Sigmoid colon (tissue), 7 donors: ENCODE data around the gene IL18. TPM values are rescaled to one million over a fixed set of nuclear protein-coding genes. Genes with fewer than 3 reads are reported as not detected.
"Not testable (repeated sequence)": the region's sequence is repeated elsewhere in the genome, so short reads cannot be mapped to it uniquely, and the experiment has no call there.

ENCODE experiments used
- DNase-seq: peaks from one replicate; pipeline ENCODE4 v3.0.0-alpha.2; 2019
- H3K27ac ChIP-seq, 4 donors: fragments of 200-600 bp; sonication (generic); one replicate each; pipeline ENCODE4 v1.5.1; 2016 to 2019; ENCODE audit warnings: mild to moderate bottlenecking in 1 of 4
- H3K27me3 ChIP-seq, 3 donors: fragments of 200-600 bp; sonication (generic); one replicate each; pipeline ENCODE4 v1.5.1; 2019; ENCODE audit warnings: mild to moderate bottlenecking in 1 of 3
- H3K36me3 ChIP-seq, 4 donors: fragments of 200-600 bp; sonication (generic); one replicate each; pipeline ENCODE4 v1.5.1; 2016 to 2019
- H3K4me1 ChIP-seq, 4 donors: fragments of 200-600 bp; sonication (generic); one replicate each; pipeline ENCODE4 v1.5.1; 2017 to 2019
- H3K4me3 ChIP-seq, 4 donors: fragments of 200-600 bp; sonication (generic); one replicate each; pipeline ENCODE4 v1.5.1; 2017 to 2019; ENCODE audit warnings: mild to moderate bottlenecking in 2 of 4, moderate library complexity in 1 of 4
- H3K9me3 ChIP-seq, 4 donors: fragments of 200-600 bp in 3 of 4; sonication (generic) in 3 of 4; one replicate each; pipeline versions ENCODE4 v1.5.1 to v1.6.1; 2013 to 2019
- EP300 ChIP-seq, 4 donors: sonication (generic); formaldehyde crosslinking; IDR thresholded peaks; one replicate each; pipeline ENCODE4 v1.6.1; 2017; ENCODE audit warnings: antibody characterized with exemption in 4 of 4
- POLR2A ChIP-seq, 2 donors: fragments of 450-650 bp; IDR thresholded peaks; one replicate each; pipeline ENCODE4 v1.6.1; 2016; ENCODE audit warnings: antibody characterized with exemption in 2 of 2, mild to moderate bottlenecking in 2 of 2, moderate library complexity in 2 of 2
- POLR2AphosphoS5 ChIP-seq, 4 donors: sonication (generic); formaldehyde crosslinking; IDR thresholded peaks; one replicate each; pipeline ENCODE4 v1.6.1; 2017; ENCODE audit warnings: antibody characterized with exemption in 4 of 4
- WGBS, 2 donors: extraction: QIAGEN DNeasy Blood & Tissue Kit; methylation state at CpG; one replicate each; pipeline ENCODE4 v1.1.7; 2013; 5-methylcytosine and 5-hydroxymethylcytosine counted together
- intact Hi-C: fragments of 100-400 bp; cut with DNase I; formaldehyde crosslinking; loops from one replicate; pipeline ENCODE4 v1.15.1; 2023
- polyA plus RNA-seq, 3 donors: library from polyadenylated mRNA; stranded (reverse); fragments of 200-250 nt; gene quantifications; one replicate each; pipeline ENCODE4 v1.2.3, GENCODE V29; 2013
- small RNA-seq, 3 donors: library from RNA; depleted of rRNA; stranded (forward); fragments of <200 nt; gene quantifications; one replicate each; pipeline ENCODE3, GENCODE V24; 2016
- total RNA-seq, 4 donors: library from RNA; depleted of rRNA; stranded (reverse); fragments of >200 nt; gene quantifications; one replicate each; pipeline ENCODE4 v1.1.0, GENCODE V29; 2016
- TF ChIP-seq, protein P1 (sequence below), 4 experiments: fragments of 450-650 bp in 3 of 4; fragments of 200-600 bp in 1 of 4; IDR thresholded peaks; one replicate each; pipeline ENCODE4 v1.5.1; 2016 to 2019; ENCODE audit warnings: antibody characterized with exemption in 4 of 4, mild to moderate bottlenecking in 3 of 4, moderate library complexity in 2 of 4
- donor health status: healthy with polysubstance abuse.
- donor health status: Bipolar disorder and iron deficiency.
- donor health status: healthy.

The IL18 gene
- total and polyA plus RNA-seq, 7 donors = 5.8 to 211 (median 18.6) TPM

DNA sequence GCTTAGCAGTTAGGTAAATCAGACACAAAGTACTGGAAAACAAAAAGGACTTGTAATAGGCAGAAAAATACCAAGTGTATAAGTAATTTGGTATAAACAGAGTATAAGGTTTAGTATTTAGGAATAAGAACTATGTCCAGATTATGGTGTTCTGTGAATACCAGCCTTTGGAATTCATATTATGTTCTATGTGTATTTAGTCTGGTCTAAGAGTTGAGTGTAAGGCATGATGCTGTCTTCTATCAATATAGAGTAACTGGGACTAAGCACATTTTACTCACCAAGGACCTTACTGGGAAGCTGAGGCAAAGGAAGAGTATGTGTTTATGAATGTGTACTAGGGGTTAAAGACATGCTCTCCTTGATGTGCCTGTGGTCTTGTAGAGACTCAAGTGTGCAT is 67.7 kb downstream of the IL18 start:
- no peak for DNase-seq
- H3K27me3 ChIP-seq = no peaks in the 10 kb centered on the region
- H3K36me3 ChIP-seq = peaks cover 11 to 70% (median 27%) of the 10 kb centered on the region in 4 donors
- no peak overlapping the region for H3K27ac ChIP-seq
- intact Hi-C loops = no loop called here
- H3K4me3 ChIP-seq = no peak overlapping the region
- TF ChIP-seq EP300 (IDR thresholded peaks at IDR 0.05) (no peak), POLR2A (IDR thresholded peaks at IDR 0.05) (no peak), POLR2AphosphoS5 (IDR thresholded peaks at IDR 0.05) (no peak)
- TF ChIP-seq, protein P1, sequence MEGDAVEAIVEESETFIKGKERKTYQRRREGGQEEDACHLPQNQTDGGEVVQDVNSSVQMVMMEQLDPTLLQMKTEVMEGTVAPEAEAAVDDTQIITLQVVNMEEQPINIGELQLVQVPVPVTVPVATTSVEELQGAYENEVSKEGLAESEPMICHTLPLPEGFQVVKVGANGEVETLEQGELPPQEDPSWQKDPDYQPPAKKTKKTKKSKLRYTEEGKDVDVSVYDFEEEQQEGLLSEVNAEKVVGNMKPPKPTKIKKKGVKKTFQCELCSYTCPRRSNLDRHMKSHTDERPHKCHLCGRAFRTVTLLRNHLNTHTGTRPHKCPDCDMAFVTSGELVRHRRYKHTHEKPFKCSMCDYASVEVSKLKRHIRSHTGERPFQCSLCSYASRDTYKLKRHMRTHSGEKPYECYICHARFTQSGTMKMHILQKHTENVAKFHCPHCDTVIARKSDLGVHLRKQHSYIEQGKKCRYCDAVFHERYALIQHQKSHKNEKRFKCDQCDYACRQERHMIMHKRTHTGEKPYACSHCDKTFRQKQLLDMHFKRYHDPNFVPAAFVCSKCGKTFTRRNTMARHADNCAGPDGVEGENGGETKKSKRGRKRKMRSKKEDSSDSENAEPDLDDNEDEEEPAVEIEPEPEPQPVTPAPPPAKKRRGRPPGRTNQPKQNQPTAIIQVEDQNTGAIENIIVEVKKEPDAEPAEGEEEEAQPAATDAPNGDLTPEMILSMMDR (IDR thresholded peaks at IDR 0.05) = no peak
- no peaks in the 10 kb centered on the region for H3K9me3 ChIP-seq
- H3K4me1 ChIP-seq = no peaks in the 10 kb centered on the region

DNA sequence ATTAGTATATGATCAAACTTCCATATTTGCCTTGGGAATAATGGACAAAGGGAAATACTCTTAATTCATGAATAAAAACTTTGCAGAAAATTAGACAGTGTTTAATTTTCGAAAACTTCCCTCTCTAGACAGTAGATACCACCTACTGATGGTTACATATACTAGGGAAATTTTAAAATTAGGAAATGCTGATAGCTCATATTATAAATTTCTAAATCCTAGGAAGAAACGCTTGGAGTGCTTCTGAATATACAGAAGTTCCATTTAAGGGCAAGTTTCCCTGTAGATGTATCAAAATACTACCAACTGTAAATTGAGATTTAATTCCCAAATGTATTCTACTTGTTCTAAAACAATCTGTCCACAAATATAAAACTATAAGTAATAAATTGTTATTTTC is 68.6 kb downstream of the IL18 start:
- 97 to 98% methylated on average over 2 of the region's 2 CpGs for WGBS, 2 donors
- H3K4me1 ChIP-seq, DNase-seq, H3K4me3 ChIP-seq, intact Hi-C loops, H3K27me3 ChIP-seq, H3K27ac ChIP-seq, H3K9me3 ChIP-seq: not testable (repeated sequence)
- H3K36me3 ChIP-seq = peaks cover 19 to 79% (median 33%) of the 10 kb centered on the region in 4 donors

Small RNA genes lying within 50 kb of the gene (small RNA-seq; reads per million reads assigned to genes)
- 0 reads per million in 3 donors for gene MRPS36P4

Other genes starting within 250 kb of the IL18 start
- gene C11orf52, start 245.2 kb downstream of the IL18 start, total RNA-seq = 1 to 10 TPM in 1 of 4 donors, not detected in 3; 3.9 TPM
- gene C11orf52, start 245.2 kb downstream of the IL18 start, polyA plus RNA-seq = 10 to 100 TPM in 2 of 3 donors, 1 to 10 TPM in 1; 6.3 to 17.8 (median 16.8) TPM
- gene DIXDC1, start 226.8 kb downstream of the IL18 start, total RNA-seq = 100 to 1,000 TPM in 2 of 4 donors, 10 to 100 TPM in 2; 92.7 to 105 (median 99.2) TPM
- 10 to 100 TPM in 1 of 3 donors, 1 to 10 TPM in 2; 2.3 to 12.0 (median 9.2) TPM for gene DIXDC1, start 226.8 kb downstream of the IL18 start, polyA plus RNA-seq
- gene DLAT, start 138.7 kb downstream of the IL18 start, total RNA-seq = 10 to 100 TPM; 23.2 to 34.6 (median 26.0) TPM
- gene DLAT, start 138.7 kb downstream of the IL18 start, polyA plus RNA-seq = 10 to 100 TPM; 23.4 to 49.0 (median 28.2) TPM
- 1 to 10 TPM; 1.7 to 3.9 (median 2.8) TPM for gene PIH1D2, start 90.1 kb downstream of the IL18 start, total RNA-seq
- gene PIH1D2, start 90.1 kb downstream of the IL18 start, polyA plus RNA-seq = 1 to 10 TPM in 1 of 3 donors, under 1 TPM in 1, not detected in 1; 0.60 to 1.5 TPM
- gene NKAPD1, start 89.8 kb downstream of the IL18 start, total RNA-seq = 10 to 100 TPM; 14.6 to 19.4 (median 17.5) TPM
- gene NKAPD1, start 89.8 kb downstream of the IL18 start, polyA plus RNA-seq = 10 to 100 TPM; 11.1 to 16.2 (median 14.4) TPM
- gene TIMM8B, start 77.3 kb downstream of the IL18 start, total RNA-seq = 10 to 100 TPM; 19.1 to 62.1 (median 40.5) TPM
- 100 to 1,000 TPM; 152 to 153 (median 153) TPM for gene TIMM8B, start 77.3 kb downstream of the IL18 start, polyA plus RNA-seq
- 100 to 1,000 TPM in 3 of 4 donors, 10 to 100 TPM in 1; 96.4 to 169 (median 134) TPM for gene SDHD, start 77.2 kb downstream of the IL18 start, total RNA-seq
- 100 to 1,000 TPM; 160 to 545 (median 304) TPM for gene SDHD, start 77.2 kb downstream of the IL18 start, polyA plus RNA-seq
- 1 to 10 TPM in 2 of 4 donors, under 1 TPM in 1, not detected in 1; 0.68 to 1.5 (median 1.1) TPM for gene TEX12, start 3.3 kb upstream of the IL18 start, total RNA-seq
- not detected for gene TEX12, start 3.3 kb upstream of the IL18 start, polyA plus RNA-seq
- gene BCO2, start 11.4 kb upstream of the IL18 start, total RNA-seq = 10 to 100 TPM in 1 of 4 donors, 1 to 10 TPM in 3; 6.4 to 16.9 (median 7.2) TPM
- gene BCO2, start 11.4 kb upstream of the IL18 start, polyA plus RNA-seq = 1 to 10 TPM in 1 of 3 donors, not detected in 2; 3.2 TPM
- 10 to 100 TPM; 17.2 to 44.3 (median 30.7) TPM for gene PTS, start 62.3 kb upstream of the IL18 start, total RNA-seq
- 10 to 100 TPM; 34.0 to 86.5 (median 81.1) TPM for gene PTS, start 62.3 kb upstream of the IL18 start, polyA plus RNA-seq
- gene PLET1, start 96.8 kb upstream of the IL18 start, total RNA-seq = not detected
- under 1 TPM in 1 of 3 donors, not detected in 2; 0.60 TPM for gene PLET1, start 96.8 kb upstream of the IL18 start, polyA plus RNA-seq